IMR-90 (cell line): ENCODE measurements around the gene NUDT7. TPM values are rescaled to one million over a fixed set of nuclear protein-coding genes. Genes with fewer than 3 reads are reported as not detected.
A peak's percentile ranks its signal among the peaks of the same experiment; 100 is the strongest.

ENCODE experiments used
- ATAC-seq: fragments of 200-7000 bp; cut with Tn5 transposase; 2 replicates; pipeline ENCODE4 v1.9.1; 2020; ENCODE audit warnings: low read depth, mild to moderate bottlenecking, moderate library complexity
- BruUV-seq: library from RNA; stranded (reverse); fragments of 400-500 nt; replicated peaks from 2 replicates; lab custom pipeline; 2021; lab: Mats Ljungman, UMichigan
- CTCF ChIA-PET: fragments of 300-600 bp; formaldehyde crosslinking; extraction: SDS; loops from one replicate; lab custom pipeline; 2021; ENCODE audit warnings: antibody characterized with exemption; lab: Yijun Ruan, JAX
- POLR2A ChIA-PET: fragments of 300-600 bp; sonication (Branson Sonifier 250); formaldehyde crosslinking; loops from one replicate; lab custom pipeline; 2022; ENCODE audit warnings: antibody characterized with exemption; ENCODE audit not compliant: unreplicated experiment; lab: Charles Lee
- DNase-seq: peaks from one replicate; pipeline ENCODE4 v3.0.0; 2013
- H2AFZ ChIP-seq: replicated peaks from 2 replicates; pipeline ENCODE3; 2013; ENCODE audit warnings: low read length, mild to moderate bottlenecking; ENCODE audit not compliant: poor library complexity
- H2AK5ac ChIP-seq: 2 replicates; pipeline ENCODE4 v1.6.1; 2013; ENCODE audit warnings: low read depth, low read length, inconsistent platforms
- H2AK9ac ChIP-seq: replicated peaks from 2 replicates; pipeline ENCODE3; 2013; ENCODE audit warnings: mild to moderate bottlenecking, low read depth, low read length, moderate library complexity; ENCODE audit not compliant: poor library complexity
- H2BK120ac ChIP-seq: 2 replicates; pipeline ENCODE4 v1.6.1; 2013; ENCODE audit warnings: low read depth, low read length, inconsistent platforms
- H2BK15ac ChIP-seq: 3 replicates; pipeline ENCODE4 v1.6.1; 2013; ENCODE audit warnings: low read depth, low read length, inconsistent platforms
- H2BK20ac ChIP-seq: 2 replicates; pipeline ENCODE4 v1.6.1; 2013; ENCODE audit warnings: low read depth, mild to moderate bottlenecking, inconsistent platforms, low read length, moderate library complexity
- H2BK5ac ChIP-seq: 2 replicates; pipeline ENCODE4 v1.6.1; 2013; ENCODE audit warnings: mild to moderate bottlenecking, low read depth, low read length, inconsistent platforms; ENCODE audit not compliant: poor library complexity, severe bottlenecking
- H3K14ac ChIP-seq: replicated peaks from 2 replicates; pipeline ENCODE4 v1.6.1; 2013; ENCODE audit warnings: low read depth, low read length, inconsistent platforms
- H3K18ac ChIP-seq: 2 replicates; pipeline ENCODE4 v1.6.1; 2013; ENCODE audit warnings: low read depth, low read length, control low read depth
- H3K23ac ChIP-seq: 2 replicates; pipeline ENCODE4 v1.6.1; 2013; ENCODE audit warnings: low read depth, low read length, inconsistent platforms
- H3K27ac ChIP-seq: 2 replicates; pipeline ENCODE4 v1.5.1; 2013; ENCODE audit warnings: mild to moderate bottlenecking, control low read depth, low read length; ENCODE audit not compliant: insufficient read depth
- H3K27me3 ChIP-seq: 2 replicates; pipeline ENCODE4 v1.6.1; 2013; ENCODE audit warnings: low read length; ENCODE audit not compliant: control insufficient read depth, insufficient read depth
- H3K36me3 ChIP-seq: 2 replicates; pipeline ENCODE4 v1.6.1; 2013; ENCODE audit warnings: low read length, mixed read lengths; ENCODE audit not compliant: control insufficient read depth, insufficient read depth
- H3K4ac ChIP-seq: 2 replicates; pipeline ENCODE4 v1.6.1; 2013; ENCODE audit warnings: low read depth, low read length, inconsistent platforms
- H3K4me1 ChIP-seq: 2 replicates; pipeline ENCODE4 v1.6.1; 2013; ENCODE audit warnings: low read length, mixed read lengths; ENCODE audit not compliant: control insufficient read depth, insufficient read depth
- H3K4me2 ChIP-seq: 2 replicates; pipeline ENCODE4 v1.6.1; 2013; ENCODE audit warnings: low read depth, mild to moderate bottlenecking, control low read depth, low read length, moderate library complexity
- H3K4me3 ChIP-seq: 2 replicates; pipeline ENCODE4 v1.5.1; 2013; ENCODE audit warnings: low read depth, mild to moderate bottlenecking, control low read depth, low read length, moderate library complexity; ENCODE audit not compliant: insufficient read depth
- H3K56ac ChIP-seq: 2 replicates; pipeline ENCODE4 v1.6.1; 2013; ENCODE audit warnings: low read length, inconsistent platforms; ENCODE audit not compliant: insufficient read depth; ENCODE audit errors: extremely low read depth
- H3K79me1 ChIP-seq, 2 experiments: 2 replicates each; pipeline ENCODE4 v1.6.1; 2013; ENCODE audit warnings: low read length in 2 of 2, inconsistent platforms in 1 of 2, low read depth in 1 of 2
- H3K9ac ChIP-seq: 2 replicates; pipeline ENCODE4 v1.6.1; 2013; ENCODE audit warnings: low read depth, low read length, control low read depth
- H3K9me1 ChIP-seq: 2 replicates; pipeline ENCODE4 v1.6.1; 2013; ENCODE audit warnings: low read length, inconsistent platforms; ENCODE audit not compliant: insufficient read depth
- H3K9me3 ChIP-seq: 2 replicates; pipeline ENCODE4 v1.6.1; 2013; ENCODE audit warnings: low read length; ENCODE audit not compliant: control insufficient read depth, insufficient read depth
- H4K20me1 ChIP-seq: 2 replicates; pipeline ENCODE4 v1.6.1; 2013; ENCODE audit warnings: low read length, inconsistent platforms; ENCODE audit not compliant: insufficient read depth
- H4K5ac ChIP-seq: 2 replicates; pipeline ENCODE4 v1.6.1; 2013; ENCODE audit warnings: mild to moderate bottlenecking, low read depth, low read length, control low read depth
- H4K8ac ChIP-seq, 2 experiments: 2 replicates each; pipeline ENCODE4 v1.6.1; 2013; ENCODE audit warnings: low read depth in 2 of 2, low read length in 2 of 2, control low read depth in 1 of 2, inconsistent platforms in 1 of 2
- H4K91ac ChIP-seq: 2 replicates; pipeline ENCODE4 v1.6.1; 2013; ENCODE audit warnings: low read depth, low read length, inconsistent platforms; ENCODE audit not compliant: insufficient read depth
- BHLHE40 ChIP-seq: fragments of 150-350 bp; IDR thresholded peaks from 2 replicates; pipeline ENCODE4 v1.6.1; 2016; ENCODE audit warnings: mild to moderate bottlenecking, low read depth, low read length
- MAFK ChIP-seq: IDR thresholded peaks from 2 replicates; pipeline ENCODE4 v1.6.1; 2012; ENCODE audit warnings: low read depth, low read length, improper control_type of control experiment
- MAZ ChIP-seq: IDR thresholded peaks from 2 replicates; pipeline ENCODE4 v1.6.1; 2012; ENCODE audit warnings: low read depth, mild to moderate bottlenecking, low read length, improper control_type of control experiment, moderate library complexity, borderline replicate concordance
- POLR2A ChIP-seq: IDR thresholded peaks from 2 replicates; pipeline ENCODE4 v1.6.1; 2012; ENCODE audit warnings: mild to moderate bottlenecking, low read depth, low read length
- RAD21 ChIP-seq: IDR thresholded peaks from 2 replicates; pipeline ENCODE4 v1.6.1; 2012; ENCODE audit warnings: low read length, improper control_type of control experiment
- WGBS, 2 experiments: methylation state at CpG; one replicate each; pipeline versions ENCODE4 v1.1.5 to v1.1.7; 2013; ENCODE audit warnings: missing lambda C conversion rate in 2 of 2; ENCODE audit not compliant: insufficient read length in 1 of 2; ENCODE audit errors: extremely low coverage in 2 of 2; 5-methylcytosine and 5-hydroxymethylcytosine counted together
- dilution Hi-C: fragments of 300-500 bp; cut with HindIII; formaldehyde crosslinking; loops from one replicate; pipeline ENCODE4 v1.14.3; 2018; ENCODE audit warnings: low sequenced_read_pairs; ENCODE audit not compliant: unreplicated experiment
- in situ Hi-C: fragments of 300-500 bp; cut with MboI; formaldehyde crosslinking; loops from 3 replicates; pipeline ENCODE4 v1.14.3; 2019; ENCODE audit warnings: low sequenced_read_pairs, inconsistent platforms, mixed read lengths
- intact Hi-C: fragments of 100-400 bp; cut with micrococcal nuclease; formaldehyde crosslinking; loops from 2 replicates; pipeline ENCODE4 v1.10.0; 2022
- polyA plus RNA-seq, 3 experiments: library from polyadenylated mRNA; depleted of rRNA; stranded (reverse); fragments of >200 nt; gene quantifications; 2 replicates each; pipeline ENCODE4 v1.2.3, GENCODE V29; 2012; ENCODE audit warnings: low replicate concordance in 1 of 3
- total RNA-seq: library from RNA; depleted of rRNA; stranded (reverse); fragments of >200 nt; gene quantifications from 2 replicates; pipeline ENCODE4 v1.2.3, GENCODE V29; 2012
- TF ChIP-seq, protein P1 (sequence below): fragments of 150-350 bp; IDR thresholded peaks from 2 replicates; pipeline ENCODE4 v1.6.1; 2016; ENCODE audit warnings: low read depth, mild to moderate bottlenecking, low read length, moderate library complexity, borderline replicate concordance
- TF ChIP-seq, protein P2 (sequence below): conservative IDR thresholded peaks from 2 replicates; pipeline ENCODE4 v1.5.1; 2012; ENCODE audit warnings: mild to moderate bottlenecking, low read depth, low read length, improper control_type of control experiment

The NUDT7 gene
- total and polyA plus RNA-seq, 2 of the 4 experiments (the other 2 are of a cell fraction), result 4.3 to 6.2 TPM

DNA sequence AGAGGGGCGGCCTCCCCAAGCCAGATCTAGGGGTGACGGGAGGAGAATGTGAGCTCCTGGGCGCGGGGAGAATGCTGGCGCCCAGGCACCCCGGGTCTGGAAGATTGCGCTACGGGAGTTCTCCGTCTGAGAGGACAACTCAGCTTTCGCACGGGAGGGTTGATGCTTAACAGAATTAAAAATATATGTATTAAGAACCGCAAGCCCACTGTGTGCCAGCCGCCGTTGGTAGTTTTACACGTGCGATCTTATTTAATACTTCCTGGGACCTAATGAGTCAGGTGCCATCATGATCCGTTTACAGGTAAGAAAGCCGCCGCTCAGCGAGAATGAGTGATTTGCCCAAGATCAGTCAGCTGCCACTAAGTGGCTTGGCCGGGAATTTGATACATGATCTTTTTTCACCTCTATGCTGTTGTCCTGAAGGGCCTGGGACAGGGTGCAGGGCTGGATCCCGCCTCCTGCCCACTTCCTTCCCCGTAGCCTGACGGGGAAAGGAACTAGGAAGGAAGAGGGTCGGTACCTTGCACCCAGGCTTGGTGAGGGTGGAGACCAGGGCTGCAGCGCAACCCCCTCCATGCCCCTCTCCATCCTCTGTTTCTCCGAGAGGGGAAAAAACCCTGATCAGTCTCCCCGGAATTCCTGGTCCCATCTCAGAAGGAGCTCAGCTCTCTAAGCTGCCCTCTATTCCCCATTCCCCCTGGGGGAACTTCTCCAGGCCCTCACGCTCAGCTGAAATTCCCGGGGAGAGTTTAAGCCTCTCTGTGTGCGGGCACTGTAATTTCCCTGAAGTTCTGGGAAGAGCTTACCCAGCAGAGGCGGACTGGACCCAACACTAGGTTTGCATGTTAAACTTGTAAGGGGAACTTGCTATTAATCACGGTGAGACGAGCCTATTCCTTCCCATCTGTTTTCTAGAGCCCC lies 67.0 kb downstream of the NUDT7 start:
- peak overlapping the region; percentile 26; the same call in 1 of the 2 replicates for H3K9ac ChIP-seq
- H3K9me3 ChIP-seq, result no peaks in the 10 kb centered on the region
- peak overlapping the region; percentile 36; the same call in 1 of the 2 replicates for H3K23ac ChIP-seq
- H2AFZ ChIP-seq, result peak overlapping the region; percentile 97
- H2BK5ac ChIP-seq, result no peak overlapping the region
- no CpG with 5 or more reads among the region's 34 CpGs for WGBS, 2 experiments
- H3K4ac ChIP-seq, result 0 out of 2 replicates have a peak overlapping the region, but pooled peaks have one; percentile 5
- dilution Hi-C loops (no loop called here), intact Hi-C loops (loop anchor here (2.0 kb wide), 4 partner anchors 51 to 181 kb away; no protein-coding TSS in a partner anchor), in situ Hi-C loops (no loop called here)
- H3K4me3 ChIP-seq, result peak overlapping the region; percentile 93
- H3K36me3 ChIP-seq, result no peaks in the 10 kb centered on the region
- DNase-seq, result no peak
- BruUV-seq, result no TSS peak
- ATAC-seq, result no peak
- no peaks in the 10 kb centered on the region for H4K20me1 ChIP-seq
- no peak overlapping the region for H2BK120ac ChIP-seq
- H3K56ac ChIP-seq, result no peak overlapping the region
- no peak overlapping the region; the same call in 1 of the 2 replicates for H3K27ac ChIP-seq
- ChIA-PET POLR2A (no interaction called here), CTCF (no interaction called here)
- H3K27me3 ChIP-seq, result peaks cover 4% of the 10 kb centered on the region; the same call in 1 of the 2 replicates
- no peak overlapping the region for H2AK5ac ChIP-seq
- H4K8ac ChIP-seq, result no peak overlapping the region
- H2BK15ac ChIP-seq, result no peak overlapping the region
- H3K14ac ChIP-seq, result no peak overlapping the region
- no peak overlapping the region for H4K5ac ChIP-seq
- peak overlapping the region; percentile 29 for H2AK9ac ChIP-seq
- TF ChIP-seq MAZ (no peak), POLR2A (no peak), MAFK (no peak), RAD21 (no peak), BHLHE40 (no peak)
- TF ChIP-seq, protein P1, sequence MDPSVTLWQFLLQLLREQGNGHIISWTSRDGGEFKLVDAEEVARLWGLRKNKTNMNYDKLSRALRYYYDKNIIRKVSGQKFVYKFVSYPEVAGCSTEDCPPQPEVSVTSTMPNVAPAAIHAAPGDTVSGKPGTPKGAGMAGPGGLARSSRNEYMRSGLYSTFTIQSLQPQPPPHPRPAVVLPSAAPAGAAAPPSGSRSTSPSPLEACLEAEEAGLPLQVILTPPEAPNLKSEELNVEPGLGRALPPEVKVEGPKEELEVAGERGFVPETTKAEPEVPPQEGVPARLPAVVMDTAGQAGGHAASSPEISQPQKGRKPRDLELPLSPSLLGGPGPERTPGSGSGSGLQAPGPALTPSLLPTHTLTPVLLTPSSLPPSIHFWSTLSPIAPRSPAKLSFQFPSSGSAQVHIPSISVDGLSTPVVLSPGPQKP, result no peak
- TF ChIP-seq, protein P2, sequence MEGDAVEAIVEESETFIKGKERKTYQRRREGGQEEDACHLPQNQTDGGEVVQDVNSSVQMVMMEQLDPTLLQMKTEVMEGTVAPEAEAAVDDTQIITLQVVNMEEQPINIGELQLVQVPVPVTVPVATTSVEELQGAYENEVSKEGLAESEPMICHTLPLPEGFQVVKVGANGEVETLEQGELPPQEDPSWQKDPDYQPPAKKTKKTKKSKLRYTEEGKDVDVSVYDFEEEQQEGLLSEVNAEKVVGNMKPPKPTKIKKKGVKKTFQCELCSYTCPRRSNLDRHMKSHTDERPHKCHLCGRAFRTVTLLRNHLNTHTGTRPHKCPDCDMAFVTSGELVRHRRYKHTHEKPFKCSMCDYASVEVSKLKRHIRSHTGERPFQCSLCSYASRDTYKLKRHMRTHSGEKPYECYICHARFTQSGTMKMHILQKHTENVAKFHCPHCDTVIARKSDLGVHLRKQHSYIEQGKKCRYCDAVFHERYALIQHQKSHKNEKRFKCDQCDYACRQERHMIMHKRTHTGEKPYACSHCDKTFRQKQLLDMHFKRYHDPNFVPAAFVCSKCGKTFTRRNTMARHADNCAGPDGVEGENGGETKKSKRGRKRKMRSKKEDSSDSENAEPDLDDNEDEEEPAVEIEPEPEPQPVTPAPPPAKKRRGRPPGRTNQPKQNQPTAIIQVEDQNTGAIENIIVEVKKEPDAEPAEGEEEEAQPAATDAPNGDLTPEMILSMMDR, result no peak
- H3K79me1 ChIP-seq, result peaks cover 6 to 11% of the 10 kb centered on the region in 2 experiments; a peak in 3 of 4 replicates
- peak overlapping the region; percentile 82 for H3K4me2 ChIP-seq
- no peak overlapping the region for H3K18ac ChIP-seq
- peaks cover 9% of the 10 kb centered on the region for H3K4me1 ChIP-seq
- H2BK20ac ChIP-seq, result no peak overlapping the region
- H3K9me1 ChIP-seq, result peaks cover 6% of the 10 kb centered on the region
- H4K91ac ChIP-seq, result no peak overlapping the region
